H9 (cell line): ENCODE data around the gene KDM3A. TPM values are rescaled to one million over a fixed set of nuclear protein-coding genes. Genes with fewer than 3 reads are reported as not detected.

Experiments used
- DNase-seq: peaks from one replicate; pipeline ENCODE4 v3.0.0-alpha.2; 2017
- H2AFZ ChIP-seq: one replicate; pipeline ENCODE4 v1.6.1; 2013; ENCODE audit warnings: mild to moderate bottlenecking, low read length, control low read depth, moderate library complexity
- H2AK5ac ChIP-seq: 2 replicates; pipeline ENCODE4 v1.6.1; 2013; ENCODE audit warnings: low read length, control low read depth, mixed read lengths; ENCODE audit not compliant: insufficient read length
- H2BK120ac ChIP-seq: one replicate; pipeline ENCODE4 v1.6.1; 2013; ENCODE audit warnings: low read depth, mild to moderate bottlenecking, low read length, control low read depth, inconsistent platforms; ENCODE audit not compliant: poor library complexity, severe bottlenecking
- H2BK12ac ChIP-seq: 2 replicates; pipeline ENCODE4 v1.6.1; 2013; ENCODE audit warnings: low read length, control low read depth, mixed read lengths, low read depth; ENCODE audit not compliant: insufficient read length
- H2BK15ac ChIP-seq: 2 replicates; pipeline ENCODE4 v1.6.1; 2013; ENCODE audit warnings: low read depth, low read length, control low read depth
- H2BK20ac ChIP-seq: one replicate; pipeline ENCODE4 v1.6.1; 2013; ENCODE audit warnings: low read depth, mild to moderate bottlenecking, low read length, control low read depth, inconsistent platforms; ENCODE audit not compliant: poor library complexity, severe bottlenecking
- H2BK5ac ChIP-seq: 2 replicates; pipeline ENCODE4 v1.6.1; 2013; ENCODE audit warnings: low read length, control low read depth, mixed read lengths; ENCODE audit not compliant: insufficient read length
- H3K14ac ChIP-seq: 2 replicates; pipeline ENCODE4 v1.6.1; 2013; ENCODE audit warnings: low read length, control low read depth; ENCODE audit not compliant: insufficient read depth
- H3K18ac ChIP-seq: 2 replicates; pipeline ENCODE4 v1.6.1; 2013; ENCODE audit warnings: low read depth, mild to moderate bottlenecking, mixed read lengths, low read length, control low read depth; ENCODE audit not compliant: insufficient read length
- H3K23ac ChIP-seq: 2 replicates; pipeline ENCODE4 v1.6.1; 2013; ENCODE audit warnings: low read length, control low read depth, mixed read lengths, low read depth; ENCODE audit not compliant: insufficient read length
- H3K23me2 ChIP-seq: 2 replicates; pipeline ENCODE4 v1.6.1; 2013; ENCODE audit warnings: low read depth, mild to moderate bottlenecking, mixed read lengths, low read length, control low read depth; ENCODE audit not compliant: insufficient read length, poor library complexity, severe bottlenecking
- H3K27ac ChIP-seq: 2 replicates; pipeline ENCODE4 v1.5.1; 2013; ENCODE audit warnings: low read length, control low read depth, mixed read lengths, low read depth; ENCODE audit not compliant: insufficient read length
- H3K27me3 ChIP-seq: 2 replicates; pipeline ENCODE4 v1.6.1; 2013; ENCODE audit warnings: low read length, control low read depth, inconsistent platforms; ENCODE audit not compliant: insufficient read depth
- H3K4ac ChIP-seq: 2 replicates; pipeline ENCODE4 v1.6.1; 2013; ENCODE audit warnings: low read depth, mild to moderate bottlenecking, control low read depth, inconsistent platforms, low read length, moderate library complexity
- H3K4me1 ChIP-seq: 2 replicates; pipeline ENCODE4 v1.6.1; 2013; ENCODE audit warnings: low read length, control low read depth, inconsistent platforms; ENCODE audit not compliant: insufficient read depth
- H3K4me2 ChIP-seq: 2 replicates; pipeline ENCODE4 v1.6.1; 2013; ENCODE audit warnings: low read length, control low read depth, mixed read lengths; ENCODE audit not compliant: insufficient read length, insufficient read depth
- H3K56ac ChIP-seq: 2 replicates; pipeline ENCODE4 v1.6.1; 2013; ENCODE audit warnings: low read depth, mild to moderate bottlenecking, mixed read lengths, low read length, control low read depth; ENCODE audit not compliant: insufficient read length
- H3K79me1 ChIP-seq: 2 replicates; pipeline ENCODE4 v1.6.1; 2013; ENCODE audit warnings: low read depth, mild to moderate bottlenecking, moderate library complexity, low read length, control low read depth, inconsistent platforms; ENCODE audit not compliant: insufficient read depth, poor library complexity, severe bottlenecking
- H3K79me2 ChIP-seq: 2 replicates; pipeline ENCODE4 v1.6.1; 2013; ENCODE audit warnings: low read length, control low read depth, inconsistent platforms; ENCODE audit not compliant: insufficient read depth
- H3K9ac ChIP-seq: 2 replicates; pipeline ENCODE4 v1.6.1; 2013; ENCODE audit warnings: low read length, control low read depth, mixed read lengths; ENCODE audit not compliant: insufficient read length; ENCODE audit errors: extremely low read depth
- H3K9me3 ChIP-seq: one replicate; pipeline ENCODE4 v1.6.1; 2013; ENCODE audit warnings: low read depth, low read length, inconsistent platforms; ENCODE audit not compliant: control insufficient read depth
- H3T11ph ChIP-seq: one replicate; pipeline ENCODE4 v1.6.1; 2013; ENCODE audit warnings: mild to moderate bottlenecking, low read length, control low read depth, inconsistent platforms
- H4K20me1 ChIP-seq: one replicate; pipeline ENCODE4 v1.6.1; 2013; ENCODE audit not compliant: control insufficient read depth, insufficient read length, insufficient read depth
- H4K5ac ChIP-seq: 2 replicates; pipeline ENCODE4 v1.6.1; 2013; ENCODE audit warnings: low read depth, mild to moderate bottlenecking, mixed read lengths, low read length, control low read depth; ENCODE audit not compliant: insufficient read length
- H4K8ac ChIP-seq: replicated peaks from 2 replicates; pipeline ENCODE4 v1.6.1; 2013; ENCODE audit warnings: low read length, control low read depth, mixed read lengths, low read depth; ENCODE audit not compliant: insufficient read length
- H4K91ac ChIP-seq: 2 replicates; pipeline ENCODE4 v1.6.1; 2013; ENCODE audit warnings: low read depth, mild to moderate bottlenecking, moderate library complexity, mixed read lengths, low read length, control low read depth; ENCODE audit not compliant: insufficient read length
- H3K27ac Mint-ChIP-seq, 3 experiments: 2 replicates in 2 of 3; 3 replicates in 1 of 3; pipeline ENCODE4 v1.8.0; 2020 to 2021; ENCODE audit warnings: mixed read lengths in 3 of 3, mild to moderate bottlenecking in 1 of 3, moderate library complexity in 1 of 3
- H3K27me3 Mint-ChIP-seq: 2 replicates; pipeline ENCODE4 v1.8.0; 2021; ENCODE audit warnings: low read depth, mild to moderate bottlenecking, moderate library complexity, mixed read lengths
- H3K36me3 Mint-ChIP-seq, 3 experiments: 2 replicates in 2 of 3; 3 replicates in 1 of 3; pipeline ENCODE4 v1.8.0; 2020 to 2021; ENCODE audit warnings: low read depth in 3 of 3, mixed read lengths in 3 of 3; ENCODE audit not compliant: insufficient read depth in 1 of 3
- H3K4me1 Mint-ChIP-seq, 2 experiments: 2 replicates each; pipeline ENCODE4 v1.8.0; 2020; ENCODE audit warnings: mixed read lengths in 2 of 2
- H3K4me3 Mint-ChIP-seq, 2 experiments: 2 replicates in 1 of 2; 3 replicates in 1 of 2; pipeline ENCODE4 v1.8.0; 2020 to 2021; ENCODE audit warnings: mild to moderate bottlenecking in 2 of 2, mixed read lengths in 2 of 2, moderate library complexity in 1 of 2
- H3K9me3 Mint-ChIP-seq, 2 experiments: 2 replicates in 1 of 2; 3 replicates in 1 of 2; pipeline ENCODE4 v1.8.0; 2020; ENCODE audit warnings: mild to moderate bottlenecking in 2 of 2, mixed read lengths in 2 of 2, moderate library complexity in 1 of 2
- CTCF ChIP-seq: fragments of 200-600 bp; sonication (generic); conservative IDR thresholded peaks from 3 replicates; pipeline ENCODE4 v1.8.0; 2021; ENCODE audit warnings: antibody characterized with exemption, mild to moderate bottlenecking
- total RNA-seq: library from RNA; stranded (reverse); gene quantifications from 2 replicates; pipeline ENCODE4 v1.2.1, GENCODE V29; 2021

Gene KDM3A
- total RNA-seq, 1 experiment from 2014 or later, result 28.1 TPM

GRCh38 chr2:86454238-86454637 lies 13.1 kb downstream of the KDM3A start:
- Mint-ChIP-seq H3K36me3 (peaks cover 25 to 81% (median 75%) of the 10 kb centered on the region in 3 experiments; a peak in 6 of 7 replicates), H3K27me3 (no peaks in the 10 kb centered on the region), H3K27ac (no peak overlapping the region), H3K4me1 (peaks cover 7 to 9% of the 10 kb centered on the region in 2 experiments), H3K4me3 (no peak overlapping the region), H3K9me3 (no peaks in the 10 kb centered on the region; a peak in 1 of 5 replicates)
- Histone ChIP-seq H3K27ac (no peak overlapping the region), H3K9ac (no peak overlapping the region), H3T11ph (no peak overlapping the region), H2BK15ac (no peak overlapping the region), H3K4me1 (peaks cover 3% of the 10 kb centered on the region; the same call in 1 of the 2 replicates), H2BK12ac (no peak overlapping the region), H3K9me3 (no peaks in the 10 kb centered on the region), H2AK5ac (no peak overlapping the region), H4K91ac (no peak overlapping the region), H3K23ac (no peak overlapping the region), H3K14ac (no peak overlapping the region), H4K20me1 (no peaks in the 10 kb centered on the region), H2AFZ (no peak overlapping the region), H4K5ac (no peak overlapping the region), H3K18ac (no peak overlapping the region), H2BK20ac (no peak overlapping the region), H3K4me2 (no peak overlapping the region), H2BK5ac (no peak overlapping the region), H3K79me1 (peaks cover 3% of the 10 kb centered on the region), H3K23me2 (no peaks in the 10 kb centered on the region), H3K4ac (no peak overlapping the region), H3K56ac (no peak overlapping the region), H3K79me2 (no peaks in the 10 kb centered on the region), H3K27me3 (no peaks in the 10 kb centered on the region), H2BK120ac (no peak overlapping the region), H4K8ac (no peak overlapping the region)
- DNase-seq, result no peak
- no peak for TF ChIP-seq CTCF
